SK-N-SH treated with all-trans-retinoic acid at 6 μM for 48 hours (cell line): Measurements from ENCODE around the gene TACO1.

Experiments
- ATAC-seq: fragments of 200-7000 bp; cut with Tn5 transposase; 3 replicates; pipeline ENCODE4 v1.9.1; 2020; ENCODE audit warnings: mild to moderate bottlenecking, moderate library complexity
- ARNTL ChIP-seq: fragments of 450-650 bp; formaldehyde crosslinking; IDR thresholded peaks from 2 replicates; pipeline ENCODE4 v1.5.0; 2020; ENCODE audit warnings: low read depth, mild to moderate bottlenecking, moderate library complexity, borderline replicate concordance
- BACH2 ChIP-seq: fragments of 250-450 bp; sonication (Bioruptor Pico); IDR thresholded peaks from 2 replicates; pipeline ENCODE4 v1.9.0; 2021; ENCODE audit warnings: mild to moderate bottlenecking, borderline replicate concordance
- CREB5 ChIP-seq: fragments of 250-450 bp; sonication (Bioruptor Pico); IDR thresholded peaks from 2 replicates; pipeline ENCODE4 v1.5.1; 2020; ENCODE audit warnings: low read depth, mild to moderate bottlenecking, moderate library complexity
- CSDC2 ChIP-seq: fragments of 250-450 bp; sonication (Bioruptor Pico); IDR thresholded peaks from 2 replicates; pipeline ENCODE4 v1.5.0; 2020; ENCODE audit warnings: mild to moderate bottlenecking, moderate library complexity
- CSRNP3 ChIP-seq: fragments of 250-450 bp; sonication (Bioruptor Pico); IDR thresholded peaks from 2 replicates; pipeline ENCODE4 v1.5.1; 2021; ENCODE audit warnings: mild to moderate bottlenecking, moderate library complexity
- ESRRG ChIP-seq: fragments of 250-450 bp; sonication (Bioruptor Pico); IDR thresholded peaks from 2 replicates; pipeline ENCODE4 v1.6.1; 2021; ENCODE audit warnings: mild to moderate bottlenecking
- GLIS3 ChIP-seq: fragments of 250-450 bp; sonication (Bioruptor Pico); IDR thresholded peaks from 2 replicates; pipeline ENCODE4 v1.5.0; 2020; ENCODE audit warnings: mild to moderate bottlenecking, moderate library complexity
- ISL1 ChIP-seq: fragments of 250-450 bp; sonication (Bioruptor Pico); IDR thresholded peaks from 2 replicates; pipeline ENCODE4 v2.1.2; 2022; ENCODE audit warnings: mild to moderate bottlenecking, moderate library complexity
- OSR1 ChIP-seq: fragments of 250-450 bp; sonication (Bioruptor Pico); IDR thresholded peaks from 2 replicates; pipeline ENCODE4 v1.8.0; 2022; ENCODE audit warnings: moderate library complexity, mild to moderate bottlenecking, inconsistent platforms
- PATZ1 ChIP-seq: fragments of 250-450 bp; sonication (Bioruptor Pico); IDR thresholded peaks from 2 replicates; pipeline ENCODE4 v1.8.0; 2020; ENCODE audit warnings: mild to moderate bottlenecking, moderate library complexity, borderline replicate concordance
- POU6F1 ChIP-seq: fragments of 250-450 bp; sonication (Bioruptor Pico); IDR thresholded peaks from 2 replicates; pipeline ENCODE4 v1.8.0; 2021; ENCODE audit warnings: low read depth, mild to moderate bottlenecking, moderate library complexity, borderline replicate concordance
- SNAI2 ChIP-seq: fragments of 250-450 bp; sonication (Bioruptor Pico); IDR thresholded peaks from 2 replicates; pipeline ENCODE4 v1.5.0; 2020; ENCODE audit warnings: mild to moderate bottlenecking, moderate library complexity
- TCF4 ChIP-seq: fragments of 250-450 bp; sonication (Bioruptor Pico); IDR thresholded peaks from 2 replicates; pipeline ENCODE4 v1.8.0; 2021; ENCODE audit warnings: mild to moderate bottlenecking, moderate library complexity, borderline replicate concordance
- TOX ChIP-seq: fragments of 250-450 bp; sonication (Bioruptor Pico); IDR thresholded peaks from 2 replicates; pipeline ENCODE4 v1.8.0; 2021; ENCODE audit warnings: mild to moderate bottlenecking, moderate library complexity, borderline replicate concordance
- ZC3H10 ChIP-seq: fragments of 250-450 bp; sonication (Bioruptor Pico); IDR thresholded peaks from 2 replicates; pipeline ENCODE4 v1.5.1; 2021; ENCODE audit warnings: mild to moderate bottlenecking, moderate library complexity
- ZFP3 ChIP-seq: fragments of 250-450 bp; sonication (Bioruptor Pico); IDR thresholded peaks from 2 replicates; pipeline ENCODE4 v1.5.0; 2020; ENCODE audit warnings: mild to moderate bottlenecking, moderate library complexity
- ZFP30 ChIP-seq: fragments of 450-650 bp; formaldehyde crosslinking; IDR thresholded peaks from 2 replicates; pipeline ENCODE4 v1.5.0; 2022; ENCODE audit warnings: mild to moderate bottlenecking, moderate library complexity
- ZNF565 ChIP-seq: fragments of 450-650 bp; formaldehyde crosslinking; conservative IDR thresholded peaks from 2 replicates; pipeline ENCODE4 v1.5.0; 2020; ENCODE audit warnings: low read depth, mild to moderate bottlenecking, moderate library complexity
- ZNF70 ChIP-seq: fragments of 450-650 bp; formaldehyde crosslinking; IDR thresholded peaks from 2 replicates; pipeline ENCODE4 v1.5.0; 2020; ENCODE audit warnings: mild to moderate bottlenecking, moderate library complexity
- ZNF8 ChIP-seq: fragments of 450-650 bp; formaldehyde crosslinking; IDR thresholded peaks from 2 replicates; pipeline ENCODE4 v1.5.0; 2020; ENCODE audit warnings: mild to moderate bottlenecking, moderate library complexity

Gene TACO1

GRCh38 chr17:63652106-63652505 lies 51.4 kb downstream of the TACO1 start:
- TF ChIP-seq ZC3H10 (CRISPR knock-in tag) (no peak), ZNF565 (CRISPR knock-in tag) (no peak), OSR1 (CRISPR knock-in tag) (no peak), ZNF8 (CRISPR knock-in tag) (no peak)
- no peak for ATAC-seq

- no peak for ATAC-seq
- TF ChIP-seq ZNF70 (no peak), TOX (CRISPR knock-in tag) (no peak), ZC3H10 (CRISPR knock-in tag) (no peak), ZNF8 (CRISPR knock-in tag) (no peak), BACH2 (CRISPR knock-in tag) (no peak), ARNTL (CRISPR knock-in tag) (no peak), SNAI2 (no peak), ISL1 (no peak), ZFP30 (CRISPR knock-in tag) (no peak), POU6F1 (no peak), ZFP3 (no peak)
Measured at GRCh38 chr17:63653050-63653449, 52.4 kb downstream of the TACO1 start.

GRCh38 chr17:63657786-63658185 lies 57.1 kb downstream of the TACO1 start:
- no peak for ATAC-seq
- TF ChIP-seq ESRRG, result no peak
- TF ChIP-seq ZFP3, result no peak
- TF ChIP-seq ARNTL (CRISPR knock-in tag), result no peak
- no peak for TF ChIP-seq GLIS3 (CRISPR knock-in tag)
- no peak for TF ChIP-seq CREB5 (CRISPR knock-in tag)
- TF ChIP-seq TCF4 (CRISPR knock-in tag), result no peak
- TF ChIP-seq ZFP30 (CRISPR knock-in tag), result no peak
- no peak for TF ChIP-seq PATZ1
- no peak for TF ChIP-seq ZNF565 (CRISPR knock-in tag)
- no peak for TF ChIP-seq TOX (CRISPR knock-in tag)
- no peak for TF ChIP-seq CSDC2 (CRISPR knock-in tag)
- TF ChIP-seq ZNF8 (CRISPR knock-in tag), result no peak
- no peak for TF ChIP-seq ISL1
- no peak for TF ChIP-seq POU6F1
- no peak for TF ChIP-seq ZC3H10 (CRISPR knock-in tag)
- TF ChIP-seq CSRNP3 (CRISPR knock-in tag), result no peak
